Activated naive CD4-positive, alpha-beta T cell treated with Interleukin-2 at 50 U/mL for 16 hours (primary cell): ENCODE results near the gene MSL2.
"Not testable (repeated sequence)": the region's sequence is repeated elsewhere in the genome, so short reads cannot be mapped to it uniquely, and the experiment has no call there.

Source experiments
- DNase-seq: peaks from one replicate; pipeline ENCODE4 v3.0.0-alpha.2; 2020

Gene MSL2

GRCh38 chr3:136192831-136193230 is 3.3 kb downstream of the MSL2 start:
- DNase-seq: no peak

- not testable (repeated sequence) for DNase-seq
Measured at GRCh38 chr3:136192195-136192594, 3.9 kb downstream of the MSL2 start.

- DNase-seq: no peak
Measured at GRCh38 chr3:136189859-136190617, 6.1 kb downstream of the MSL2 start.

- no peak for DNase-seq
Measured at GRCh38 chr3:136189043-136189442, 7.1 kb downstream of the MSL2 start.

DNA sequence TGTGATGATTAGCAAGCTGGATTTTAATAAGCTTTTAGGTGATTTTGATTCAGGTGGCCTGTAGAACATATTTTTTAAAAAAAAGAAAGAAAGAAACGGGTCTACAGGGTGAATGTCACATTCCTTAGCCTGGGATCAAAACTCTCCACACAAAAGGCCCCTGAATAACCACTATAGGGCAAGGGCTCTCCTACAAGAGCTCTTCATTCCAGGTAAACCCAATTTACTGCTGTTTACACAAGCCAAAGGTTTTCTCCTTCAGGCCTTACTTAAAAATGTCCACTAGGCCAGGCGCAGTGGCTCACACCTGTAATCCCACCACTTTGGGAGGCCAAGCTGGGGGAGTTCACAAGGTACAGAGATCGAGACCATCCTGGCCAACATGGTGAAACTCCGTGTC is 8.3 kb downstream of the MSL2 start:
- no peak for DNase-seq

DNA sequence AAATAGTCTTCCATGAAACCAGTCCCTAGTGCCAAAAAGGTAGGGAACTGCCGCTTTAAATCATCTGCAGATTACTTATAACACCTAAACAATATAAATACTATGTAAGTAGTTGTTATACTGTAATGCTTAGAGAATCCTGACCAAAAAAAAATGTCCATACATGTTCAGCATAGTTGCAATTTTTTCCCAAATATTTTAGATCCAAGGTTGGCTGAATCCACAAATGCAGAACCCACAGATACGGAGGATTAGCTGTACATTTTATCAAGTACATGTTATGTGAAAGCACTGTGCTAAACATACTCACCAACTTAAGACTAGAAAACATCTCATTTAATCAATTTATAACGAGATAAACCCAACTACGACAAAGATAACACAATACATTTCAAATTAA is 9.3 kb downstream of the MSL2 start:
- DNase-seq: no peak

- peak; percentile 20 for DNase-seq
Measured at GRCh38 chr3:136186344-136186743, 9.8 kb downstream of the MSL2 start.

GRCh38 chr3:136184703-136185102 is 11.4 kb downstream of the MSL2 start:
- DNase-seq: no peak

DNA sequence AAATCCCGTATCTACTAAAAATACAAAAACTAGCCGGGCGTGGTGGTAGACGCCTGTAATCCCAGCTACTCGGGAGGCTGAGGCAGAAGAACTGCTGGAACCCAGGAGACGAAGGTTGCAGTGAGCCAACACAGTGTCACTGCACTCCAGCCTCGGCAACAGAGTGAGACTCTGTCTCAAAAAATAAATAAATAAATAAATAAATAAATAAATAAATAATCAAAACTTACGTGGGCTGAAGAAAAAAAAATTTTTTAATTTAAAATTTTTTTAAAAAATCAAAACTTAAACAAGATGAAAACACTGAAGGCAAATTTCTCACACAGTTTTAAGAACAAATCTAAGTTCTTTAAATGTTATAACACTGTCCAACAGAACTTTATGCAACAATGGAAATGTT is 14.4 kb downstream of the MSL2 start:
- DNase-seq: no peak

GRCh38 chr3:136177876-136178275 is 18.3 kb downstream of the MSL2 start:
- DNase-seq: no peak

DNA sequence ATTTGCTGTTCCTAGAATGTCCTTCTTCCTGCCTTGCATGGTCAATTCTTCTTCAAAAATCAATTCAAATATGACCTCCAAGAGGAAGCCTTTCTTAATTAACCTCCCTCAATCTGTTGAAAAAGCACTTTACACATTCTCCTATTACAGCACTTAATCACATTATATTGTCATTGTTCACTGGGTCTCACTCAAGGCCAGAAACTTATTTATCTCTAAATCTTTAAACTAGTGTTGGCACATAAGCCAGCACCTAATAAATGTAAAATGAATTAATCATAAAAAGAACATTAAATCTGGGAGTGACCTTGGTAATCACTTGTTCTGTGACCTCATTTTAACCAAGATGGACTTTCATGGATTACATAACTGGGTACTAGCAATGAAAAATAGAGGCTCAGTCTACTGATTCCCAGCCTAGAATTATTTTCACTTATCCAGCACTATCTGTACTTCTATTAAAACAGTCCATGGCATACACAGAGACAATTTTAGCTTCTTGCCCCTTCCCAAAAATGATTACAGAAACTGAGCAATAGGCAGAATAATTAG is 22.1 kb downstream of the MSL2 start:
- DNase-seq: no peak

- DNase-seq: no peak
Measured at GRCh38 chr3:136171097-136171542, 25.0 kb downstream of the MSL2 start.

GRCh38 chr3:136168236-136168635 is 27.9 kb downstream of the MSL2 start:
- DNase-seq: not testable (repeated sequence)

DNA sequence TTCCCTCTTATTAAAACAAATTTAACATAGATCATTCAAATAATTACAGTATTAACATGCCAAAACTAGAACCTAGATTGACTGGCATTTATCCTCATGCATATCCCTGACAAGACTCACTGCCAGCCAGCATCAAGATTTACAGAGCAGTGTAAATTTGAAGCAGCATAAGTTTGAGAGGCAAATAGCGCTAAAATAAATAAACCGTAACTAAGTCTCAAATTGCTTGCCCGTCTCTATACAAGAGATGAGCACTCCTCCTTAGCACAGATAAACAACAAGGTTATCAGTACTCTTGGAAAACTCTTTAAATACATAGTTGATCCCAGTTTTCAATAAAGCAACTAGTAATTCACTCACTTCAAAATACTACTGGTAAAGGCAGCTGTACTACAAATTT is 29.6 kb downstream of the MSL2 start:
- DNase-seq: no peak

DNA sequence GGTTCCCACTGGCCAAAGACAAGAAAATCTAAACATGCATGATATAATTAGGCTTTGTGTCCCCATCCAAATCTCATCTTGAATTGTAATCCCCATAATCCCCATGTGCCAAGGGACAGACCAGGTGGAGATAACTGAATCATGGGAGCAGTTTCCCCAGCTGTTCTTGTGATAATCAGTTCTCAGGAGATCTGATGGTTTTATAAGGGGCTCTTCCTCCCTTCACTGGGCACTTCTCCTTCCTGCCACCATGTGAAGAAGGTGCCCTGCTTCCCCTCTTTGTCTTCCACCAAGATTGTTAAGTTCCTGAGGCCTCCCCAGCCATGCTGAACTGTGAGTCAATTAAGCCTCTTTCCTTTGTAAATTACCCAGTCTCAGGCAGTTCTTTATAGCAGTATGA is 32.5 kb downstream of the MSL2 start:
- DNase-seq: not testable (repeated sequence)

DNA sequence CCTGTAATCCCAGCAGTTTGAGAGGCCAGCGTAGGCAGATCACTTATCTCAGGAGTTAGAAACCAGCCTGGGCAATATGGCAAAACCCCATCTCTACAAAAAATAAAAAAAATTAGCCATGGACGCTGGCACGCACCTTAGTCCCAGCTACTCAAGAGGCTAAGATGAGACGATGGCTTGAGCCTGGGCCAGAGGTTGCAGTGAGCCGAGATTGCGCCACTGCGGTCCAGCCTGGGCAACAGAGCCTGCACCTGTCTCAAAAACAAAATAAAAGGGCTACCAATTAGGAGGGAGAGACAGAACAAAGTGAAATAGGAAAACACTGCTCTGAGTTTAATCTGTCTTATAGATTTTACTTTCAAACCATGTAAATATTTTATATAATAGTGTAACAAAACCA is 33.8 kb downstream of the MSL2 start:
- no peak for DNase-seq

GRCh38 chr3:136161516-136161915 is 34.6 kb downstream of the MSL2 start:
- no peak for DNase-seq

DNA sequence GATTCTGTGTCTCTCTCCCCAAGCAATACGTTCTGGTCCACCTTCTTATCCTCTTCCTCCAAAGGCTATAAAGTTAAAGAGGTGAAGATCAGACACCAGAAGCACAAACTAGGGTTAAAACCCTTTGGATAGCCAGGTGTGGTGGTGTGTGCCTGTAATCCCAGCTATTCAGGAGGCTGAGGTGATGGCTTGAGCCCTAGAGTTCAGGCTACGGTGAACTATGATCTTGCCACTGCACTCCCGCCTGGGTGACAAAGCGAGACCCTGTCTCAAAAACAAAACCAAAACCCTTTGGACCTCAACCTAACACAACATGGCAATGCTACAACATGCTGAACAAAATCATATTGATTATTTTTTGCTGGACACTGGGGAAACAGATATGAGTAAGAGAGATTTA is 43.2 kb downstream of the MSL2 start:
- no peak for DNase-seq

DNA sequence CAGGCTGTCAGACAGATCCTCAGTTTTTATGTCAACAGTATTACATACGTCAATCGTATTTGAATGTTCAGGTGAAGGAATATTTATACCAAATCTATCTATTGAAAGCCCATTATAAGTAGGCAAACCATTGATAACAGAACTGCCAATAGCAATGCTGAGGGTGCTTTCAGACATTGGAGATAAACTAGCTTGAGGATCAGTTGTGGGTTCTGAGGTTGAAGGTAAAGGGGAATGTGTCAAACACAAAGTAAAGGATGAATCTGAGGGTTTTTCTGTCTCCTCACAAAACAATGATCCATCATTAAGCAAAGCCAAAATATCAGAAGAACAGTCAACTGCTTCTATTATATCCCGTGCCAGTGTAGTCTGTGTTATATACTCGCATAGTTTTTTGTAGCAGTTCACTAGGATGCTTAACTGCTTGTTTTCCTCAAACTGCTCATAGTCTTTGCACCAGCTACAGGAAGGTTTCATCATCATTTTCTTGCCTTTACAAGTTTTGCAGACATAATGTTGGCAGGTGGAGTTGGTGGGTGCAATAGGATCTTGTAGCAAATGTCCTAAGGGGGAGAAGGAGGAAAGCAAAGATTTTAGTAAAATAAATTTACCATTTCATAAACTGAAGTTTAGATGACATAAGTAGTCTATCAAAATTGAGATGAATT is 43.8 kb downstream of the MSL2 start:
- no peak for DNase-seq

- DNase-seq: no peak
Measured at GRCh38 chr3:136151219-136151618, 44.9 kb downstream of the MSL2 start.

- DNase-seq: no peak
Measured at GRCh38 chr3:136149667-136150066, 46.5 kb downstream of the MSL2 start.

GRCh38 chr3:136146981-136147729 is 49.0 kb downstream of the MSL2 start:
- DNase-seq: no peak

GRCh38 chr3:136144397-136144796 is 51.7 kb downstream of the MSL2 start:
- not testable (repeated sequence) for DNase-seq

DNA sequence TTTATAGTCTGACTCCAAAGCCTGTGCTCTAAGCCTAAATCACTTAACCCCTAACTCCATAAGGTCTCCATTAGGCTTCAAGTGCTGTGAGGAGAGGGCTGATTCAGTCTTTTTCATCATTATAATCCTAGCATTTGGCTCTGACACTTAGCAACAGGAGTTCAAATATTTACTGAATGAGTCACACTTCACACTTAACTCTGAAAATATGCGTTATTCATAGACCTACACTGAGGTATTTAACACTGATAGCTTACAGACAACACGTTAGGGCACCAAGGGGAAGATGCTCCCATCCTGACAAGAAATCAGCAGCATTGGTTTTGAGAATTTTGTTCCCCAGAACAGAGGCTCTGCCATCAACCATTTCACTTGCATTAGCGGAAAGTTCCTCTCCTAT is 53.5 kb downstream of the MSL2 start:
- DNase-seq: no peak
